CD4-positive, alpha-beta T cell treated with Interleukin-1 beta for 1 hour (primary cell): ENCODE measurements around the gene SKOR1.
A peak's percentile ranks its signal among the peaks of the same experiment; 100 is the strongest.

Experiments used
- DNase-seq, 2 donors: peaks; one replicate each; pipeline ENCODE4 v3.0.0-alpha.2; 2020 to 2022

Gene SKOR1

GRCh38 chr15:67824976-67825880 is at the start of gene SKOR1:
Gene SKOR1 (plus strand): TSS chr15:67825509. CDS start chr15:67825603, 94 bp downstream.
- DNase-seq: no peak

- no peak for DNase-seq
Observed at GRCh38 chr15:67775998-67776397, 49.3 kb upstream of the SKOR1 start.

GRCh38 chr15:67776600-67776999 is 48.7 kb upstream of the SKOR1 start:
- no peak for DNase-seq

- no peak for DNase-seq
Observed at GRCh38 chr15:67777071-67777470, 48.2 kb upstream of the SKOR1 start.

- no peak for DNase-seq
Observed at GRCh38 chr15:67777773-67778172, 47.5 kb upstream of the SKOR1 start.

- no peak for DNase-seq
Observed at GRCh38 chr15:67778968-67779548, 46.3 kb upstream of the SKOR1 start.

GRCh38 chr15:67779549-67780111 is 45.7 kb upstream of the SKOR1 start:
- peak in 1 of 2 donors; percentile 9 for DNase-seq

GRCh38 chr15:67781061-67781460 is 44.2 kb upstream of the SKOR1 start:
- no peak for DNase-seq

GRCh38 chr15:67781907-67782690 is 43.2 kb upstream of the SKOR1 start:
- DNase-seq: no peak

GRCh38 chr15:67782691-67782991 is 42.7 kb upstream of the SKOR1 start:
- DNase-seq: no peak

- DNase-seq: peak; percentile 60 to 74
Observed at GRCh38 chr15:67783303-67783702, 42.0 kb upstream of the SKOR1 start.

- DNase-seq: peak; percentile 3 to 77
Observed at GRCh38 chr15:67784090-67784781, 41.1 kb upstream of the SKOR1 start.

- DNase-seq: no peak
Observed at GRCh38 chr15:67784856-67785430, 40.4 kb upstream of the SKOR1 start.

GRCh38 chr15:67785431-67785830 is 39.9 kb upstream of the SKOR1 start:
- DNase-seq: no peak

- DNase-seq: no peak
Observed at GRCh38 chr15:67786646-67787045, 38.7 kb upstream of the SKOR1 start.

- no peak for DNase-seq
Observed at GRCh38 chr15:67788986-67789385, 36.3 kb upstream of the SKOR1 start.

- DNase-seq: no peak
Observed at GRCh38 chr15:67790610-67791319, 34.5 kb upstream of the SKOR1 start.

- DNase-seq: no peak
Observed at GRCh38 chr15:67792250-67792942, 32.9 kb upstream of the SKOR1 start.

- no peak for DNase-seq
Observed at GRCh38 chr15:67794832-67795574, 30.3 kb upstream of the SKOR1 start.
